ENCODE results near the gene OTC.

Gene OTC

GRCh38 chrX:38352362-38352761, at the start of gene OTC:
Gene OTC (plus strand): TSS chrX:38352604. CDS start chrX:38352697, 93 bp downstream.
- no peak for DNase-seq

- DNase-seq = no peak
Measured at GRCh38 chrX:38304010-38304409, 48.4 kb upstream of the OTC start.

DNA sequence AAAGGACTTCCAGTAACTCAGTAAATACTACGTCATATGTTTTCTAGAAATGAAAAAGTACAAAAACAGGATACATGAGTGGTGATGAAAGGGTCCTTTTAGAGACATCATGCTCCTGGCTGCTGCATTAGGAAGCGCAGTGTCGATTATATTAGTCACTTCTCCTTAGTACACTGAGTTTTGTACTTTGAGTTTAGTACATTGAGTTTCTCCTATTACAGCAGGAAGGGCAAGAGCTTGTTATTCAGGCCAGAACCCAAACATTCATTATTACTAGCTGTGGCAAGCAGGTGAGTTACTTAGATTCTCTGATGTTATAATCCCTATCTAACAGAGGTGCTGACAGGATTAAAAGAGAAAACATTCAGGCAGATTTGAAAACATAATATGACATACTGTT, 46.4 kb upstream of the OTC start:
- DNase-seq = no peak

GRCh38 chrX:38311743-38312142, 40.7 kb upstream of the OTC start:
- no peak for DNase-seq

DNA sequence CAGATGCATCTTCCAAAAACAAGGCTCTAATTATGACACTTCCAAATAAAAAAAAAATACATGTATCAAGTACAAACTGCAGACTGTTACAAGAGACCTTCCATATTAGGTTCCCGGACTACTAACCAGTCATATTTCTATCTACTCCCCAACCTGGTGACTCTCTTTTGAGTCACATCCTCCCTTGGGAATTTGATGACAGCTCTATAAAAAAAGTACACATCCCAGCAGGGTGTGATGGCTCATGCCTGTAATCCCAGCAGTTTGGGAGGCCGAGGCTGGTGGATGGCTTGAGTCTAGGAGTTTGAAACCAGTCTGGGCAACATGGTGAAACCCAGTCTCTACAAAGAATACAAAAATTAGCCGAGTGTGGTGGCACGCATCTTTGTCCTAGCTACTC, 40.0 kb upstream of the OTC start:
- peak; percentile 11 for DNase-seq

- no peak for DNase-seq
Measured at GRCh38 chrX:38313190-38313589, 39.2 kb upstream of the OTC start.

DNA sequence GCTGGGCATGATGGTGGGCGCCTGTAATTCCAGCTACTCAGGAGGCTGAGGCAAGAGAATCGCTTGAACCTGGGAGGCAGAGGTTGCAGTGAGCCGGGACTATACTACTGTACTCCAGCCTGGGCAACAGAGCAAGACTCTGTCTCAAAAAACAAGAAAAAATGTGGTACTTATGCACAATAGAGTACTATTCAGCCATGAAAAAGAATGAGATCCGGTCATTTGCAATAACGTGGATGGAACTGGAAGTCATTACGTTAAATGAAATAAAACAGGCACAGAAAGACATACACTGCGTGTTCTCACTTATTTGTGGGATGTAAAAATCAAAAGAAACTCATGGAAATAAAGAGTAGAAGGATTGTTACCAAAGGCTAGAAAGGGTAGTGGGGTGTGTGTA, 37.2 kb upstream of the OTC start:
- no peak for DNase-seq

DNA sequence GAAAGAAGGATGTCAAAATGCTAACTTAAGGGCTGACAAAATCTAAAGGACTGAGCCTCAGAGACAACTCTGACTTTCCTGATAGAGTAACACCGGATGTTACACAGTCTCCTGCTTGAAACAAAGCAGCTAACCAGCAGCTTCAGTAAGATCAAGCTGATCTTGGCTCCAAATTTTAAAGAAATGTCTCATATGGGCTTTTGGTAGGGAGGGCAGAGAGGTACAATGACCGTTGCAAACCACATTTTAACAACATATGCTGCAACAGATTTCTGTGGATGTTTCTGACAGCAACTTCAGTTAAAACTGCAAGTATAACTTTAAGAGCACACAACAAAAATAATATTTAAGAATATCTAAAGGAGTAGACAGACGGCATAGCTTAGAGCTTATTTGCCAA, 34.2 kb upstream of the OTC start:
- no peak for DNase-seq

DNA sequence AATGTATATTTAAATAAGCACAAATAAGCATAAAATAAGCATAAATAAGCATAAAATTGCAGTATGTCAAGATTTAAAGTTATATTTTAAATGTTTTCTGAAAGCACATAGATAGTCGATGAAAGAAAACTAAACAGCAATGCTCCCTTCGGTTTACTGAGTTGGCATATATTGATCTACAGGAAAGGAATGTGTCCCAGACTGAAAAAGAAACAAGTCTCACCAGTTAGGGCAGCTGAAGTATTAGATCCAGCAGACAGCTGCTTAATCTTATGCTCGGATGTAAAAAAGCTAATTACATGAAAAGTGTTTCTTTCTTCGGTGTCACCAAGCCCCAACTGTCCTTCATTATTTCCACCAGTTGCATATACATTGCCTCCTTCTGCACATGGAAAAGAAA, 33.8 kb upstream of the OTC start:
- no peak for DNase-seq

GRCh38 chrX:38320819-38321218, 31.6 kb upstream of the OTC start:
- DNase-seq = no peak

DNA sequence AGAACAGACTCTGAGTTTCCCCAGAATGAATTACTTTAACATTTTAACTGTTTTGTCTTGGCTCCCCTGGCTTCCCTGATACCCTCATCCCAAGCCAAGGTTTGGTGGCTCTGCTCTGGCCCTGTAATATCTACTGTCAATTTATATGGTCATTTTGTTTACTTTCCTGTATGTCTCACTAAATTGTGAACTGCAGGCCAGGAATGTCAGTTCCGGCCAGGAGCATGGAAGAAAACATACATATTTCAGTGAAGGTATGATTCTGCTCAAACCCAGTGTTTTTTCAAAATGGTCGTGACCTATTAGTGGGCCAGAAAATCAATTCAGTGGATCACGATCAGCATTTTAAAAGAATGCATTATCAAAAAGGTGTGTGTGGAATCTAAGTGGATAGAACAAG, 26.3 kb upstream of the OTC start:
- no peak for DNase-seq

DNA sequence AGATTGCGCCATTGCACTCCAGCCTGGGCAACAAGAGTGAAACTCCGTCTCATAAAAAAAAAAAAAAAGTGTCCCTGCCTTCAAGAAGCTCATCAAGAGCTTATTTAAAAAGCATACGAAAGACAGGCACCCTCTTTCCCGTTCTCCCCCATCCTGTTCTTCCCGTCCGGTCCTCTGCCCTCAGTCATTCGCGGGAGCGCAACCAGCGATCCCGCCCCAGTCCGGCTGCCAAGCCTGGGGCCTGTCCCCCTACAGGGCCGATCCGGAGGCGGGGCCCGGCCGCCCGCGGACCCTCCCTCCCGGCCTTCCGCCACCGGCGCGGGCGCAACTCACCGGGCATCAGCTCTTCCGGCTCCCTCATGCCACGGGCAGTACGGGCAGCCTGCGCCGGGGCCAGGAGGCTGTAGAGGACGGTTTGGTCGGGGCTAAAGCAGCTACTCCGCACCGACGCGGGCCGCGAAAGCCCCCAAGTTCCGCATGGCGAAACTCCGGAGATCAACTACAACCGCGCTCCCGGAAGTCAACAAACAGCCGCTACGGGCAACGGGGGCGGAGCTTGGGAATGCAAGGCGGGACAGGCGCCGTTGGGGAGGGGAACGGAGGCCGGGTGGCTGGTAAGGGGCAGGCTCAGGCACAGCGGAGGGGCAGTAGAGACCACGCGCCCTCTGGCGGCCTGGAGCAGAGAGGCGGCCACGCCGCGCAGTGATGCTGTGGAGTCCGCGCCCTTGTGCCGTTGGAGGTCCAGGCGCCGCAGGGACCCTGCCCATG, 25.2 kb upstream of the OTC start, which contains the start of gene RPGR:
Gene RPGR (minus strand): TSS at position 503 of the 768 bp plus-strand sequence. CDS start 142 bp downstream, at position 361.
- DNase-seq = peak; percentile 75

DNA sequence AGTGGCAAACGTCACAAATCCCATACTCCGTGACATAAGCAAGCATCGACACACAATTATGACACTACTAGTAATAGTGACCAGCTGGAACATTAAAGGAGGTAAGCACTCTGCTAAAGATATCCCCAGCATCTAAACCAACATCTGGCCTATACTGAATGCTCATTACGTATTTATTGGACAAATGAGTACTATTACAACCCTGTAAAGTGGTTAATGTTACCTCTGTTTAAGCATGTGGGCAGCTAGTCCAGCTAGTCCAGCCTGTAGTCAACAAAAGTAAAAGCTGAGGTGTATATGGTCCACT, 24.7 kb upstream of the OTC start:
- no peak for DNase-seq

GRCh38 chrX:38332505-38332904, 19.9 kb upstream of the OTC start:
- DNase-seq = no peak

- no peak for DNase-seq
Measured at GRCh38 chrX:38335382-38335781, 17.0 kb upstream of the OTC start.

GRCh38 chrX:38336538-38337240, 15.7 kb upstream of the OTC start:
- no peak for DNase-seq

GRCh38 chrX:38341442-38341841, 11.0 kb upstream of the OTC start:
- DNase-seq = no peak

DNA sequence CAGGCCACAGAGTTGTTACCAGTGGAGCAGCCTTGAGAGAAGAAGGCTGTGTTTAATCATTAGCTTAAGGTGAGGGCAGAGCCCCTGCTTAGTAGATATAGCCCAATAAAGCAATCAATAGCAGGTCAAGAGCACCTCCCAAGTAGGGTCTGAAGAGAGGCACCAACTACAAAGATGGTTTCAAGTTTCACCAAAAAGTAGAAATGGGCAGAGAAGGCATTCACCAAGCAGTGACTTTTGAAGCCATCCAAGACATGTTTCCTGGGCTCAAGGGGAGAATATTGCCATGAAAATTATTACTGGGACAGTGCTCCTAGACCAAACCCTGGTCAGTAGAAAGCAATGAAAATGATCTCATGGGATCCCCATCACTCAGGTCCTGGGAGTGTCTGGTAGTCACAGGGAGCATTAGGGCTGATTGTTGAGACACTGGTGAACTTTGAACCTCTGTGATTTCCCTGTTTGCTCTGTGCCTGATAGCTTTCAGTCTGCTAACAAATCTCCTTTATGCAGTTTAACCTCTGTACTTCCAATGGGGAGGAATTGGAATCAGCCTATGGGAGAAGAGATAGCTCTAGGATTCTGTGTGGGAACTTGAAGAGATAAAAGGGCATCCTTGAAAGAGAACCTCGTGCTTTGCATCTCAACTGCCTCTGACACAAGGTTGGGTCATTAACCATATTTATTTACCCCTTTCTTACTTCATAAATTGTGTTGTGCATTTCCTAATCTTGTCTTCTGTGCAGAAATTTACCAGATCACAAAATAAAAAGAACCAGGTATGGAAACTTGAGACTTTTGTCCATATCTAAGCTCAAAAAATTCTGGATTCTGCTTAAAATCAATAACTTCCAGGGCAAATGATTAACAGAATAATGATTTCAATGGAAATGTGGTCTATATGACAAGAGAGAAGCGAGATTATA, 9.3 kb upstream of the OTC start:
- DNase-seq = no peak

DNA sequence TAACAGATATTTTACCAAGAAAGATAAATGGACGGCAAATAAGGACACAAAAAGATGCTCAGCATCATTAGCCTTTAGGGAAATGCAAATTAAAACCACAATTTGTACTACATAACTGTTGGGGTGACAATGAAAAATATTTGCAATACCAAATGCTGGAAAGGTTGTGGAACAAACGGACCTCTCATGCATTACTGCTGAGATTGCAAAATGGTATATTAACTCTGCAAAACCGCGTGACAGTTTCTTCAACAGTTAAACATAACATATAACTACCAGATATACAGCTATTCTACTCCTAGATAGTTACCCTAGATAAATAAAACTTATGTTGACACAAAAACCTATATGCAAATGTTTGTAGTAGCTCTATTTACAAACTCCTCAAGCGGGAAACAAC, 6.3 kb upstream of the OTC start:
- no peak for DNase-seq

DNA sequence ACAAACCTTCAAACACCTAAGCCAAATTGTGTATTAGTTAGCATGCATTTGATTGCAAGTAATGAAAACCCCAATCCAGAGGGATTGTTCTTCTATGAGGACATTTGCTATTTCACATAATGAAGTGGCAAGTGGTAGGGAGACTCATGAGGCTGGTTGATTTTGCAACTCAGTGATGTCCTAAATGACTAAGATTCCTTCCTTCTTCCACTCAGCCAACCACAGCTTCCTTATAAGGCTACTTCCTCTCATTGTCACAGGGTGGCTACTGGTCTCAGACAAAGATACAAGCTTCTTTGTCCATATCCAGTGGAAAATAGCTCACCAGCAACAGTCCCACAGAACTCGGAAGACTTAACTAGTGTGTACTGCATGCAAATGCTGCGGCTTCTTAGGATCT, 5.3 kb upstream of the OTC start:
- no peak for DNase-seq

GRCh38 chrX:38351346-38351745, 1.1 kb upstream of the OTC start:
- DNase-seq = no peak

- no peak for DNase-seq
Measured at GRCh38 chrX:38356401-38356800, 4.0 kb downstream of the OTC start.

Data from amniotic stem cell (primary cell).